HCT116 (cell line): Measurements from ENCODE around the gene UGP2. TPM values are rescaled to one million over a fixed set of nuclear protein-coding genes. Genes with fewer than 3 reads are reported as not detected.

Experiments
- ATAC-seq: fragments of 200-7000 bp; cut with Tn5 transposase; 2 replicates; pipeline ENCODE4 v1.9.1; 2020; ENCODE audit warnings: mild to moderate bottlenecking, moderate library complexity
- BruUV-seq: library from RNA; stranded (reverse); fragments of 400-500 nt; replicated peaks from 2 replicates; lab custom pipeline; 2021; lab: Mats Ljungman, UMichigan
- CTCF ChIA-PET: fragments of 300-600 bp; sonication (Branson Sonifier 250); formaldehyde crosslinking; loops from one replicate; lab custom pipeline; 2021; ENCODE audit warnings: antibody characterized with exemption; lab: Charles Lee
- POLR2A ChIA-PET: fragments of 300-600, 350-600 bp; sonication (Branson Sonifier 250); formaldehyde crosslinking; loops from one replicate; lab custom pipeline; 2021; ENCODE audit warnings: antibody characterized with exemption; lab: Charles Lee
- RAD21 ChIA-PET, 2 experiments: fragments of 300-600 bp; sonication (Branson Sonifier 250); formaldehyde crosslinking; loops; one replicate each; lab custom pipeline; 2023; ENCODE audit warnings: low total read pairs in 2 of 2; ENCODE audit not compliant: uncharacterized antibody in 2 of 2, unreplicated experiment in 2 of 2, low non-redundant PET in 1 of 2; lab: Charles Lee
- DNase-seq: peaks from one replicate; pipeline ENCODE4 v3.0.0-alpha.2; 2010; ENCODE audit warnings: low read depth, low spot score
- H2AFZ ChIP-seq: fragments of 200-600 bp; shearing (Covaris generic), sonication (generic); 2 replicates; pipeline ENCODE4 v1.6.1; 2017; ENCODE audit warnings: low read depth, mixed run types, mixed read lengths, antibody characterized with exemption, low read length; ENCODE audit not compliant: poor library complexity, severe bottlenecking
- H3K27ac ChIP-seq: 2 replicates; pipeline ENCODE4 v1.5.1; 2012; ENCODE audit warnings: low read depth, low read length
- H3K27me3 ChIP-seq: fragments of 200-600 bp; sonication (generic); 2 replicates; pipeline ENCODE4 v1.6.1; 2016; ENCODE audit warnings: mixed run types, low read length, mixed read lengths; ENCODE audit not compliant: insufficient read depth
- H3K36me3 ChIP-seq, 2 experiments: fragments of 200-500 bp in 1 of 2; fragments of 200-600 bp in 1 of 2; sonication (Bioruptor generic) in 1 of 2; sonication (generic) in 1 of 2; 2 replicates each; pipeline versions ENCODE4 v1.5.1 to v1.6.1; 2014 to 2016; ENCODE audit warnings: low read length in 2 of 2, inconsistent platforms in 1 of 2, mixed read lengths in 1 of 2, mixed run types in 1 of 2; ENCODE audit not compliant: insufficient read depth in 2 of 2, control insufficient read depth in 1 of 2
- H3K4me1 ChIP-seq, 2 experiments: fragments of 200-600 bp in 1 of 2; sonication (generic) in 1 of 2; 2 replicates each; pipeline versions ENCODE4 v1.5.1 to v1.6.1; 2012 to 2017; ENCODE audit warnings: low read length in 2 of 2, inconsistent platforms in 1 of 2, mild to moderate bottlenecking in 1 of 2, mixed read lengths in 1 of 2, mixed run types in 1 of 2, moderate library complexity in 1 of 2; ENCODE audit not compliant: insufficient read depth in 2 of 2, control insufficient read depth in 1 of 2
- H3K4me2 ChIP-seq: fragments of 200-600 bp; sonication (generic); 2 replicates; pipeline ENCODE4 v1.6.1; 2017; ENCODE audit warnings: mixed run types, low read length, mixed read lengths
- H3K4me3 ChIP-seq, 2 experiments: fragments of 200-600 bp in 1 of 2; sonication (generic) in 1 of 2; replicated peaks in 1 of 2; 2 replicates each; pipeline ENCODE4 v1.5.1; 2011 to 2016; ENCODE audit warnings: low read length in 2 of 2, control low read depth in 1 of 2, low read depth in 1 of 2, mild to moderate bottlenecking in 1 of 2, mixed read lengths in 1 of 2, mixed run types in 1 of 2
- H3K79me2 ChIP-seq: fragments of 200-600 bp; sonication (generic); 2 replicates; pipeline ENCODE4 v1.6.1; 2017; ENCODE audit warnings: mild to moderate bottlenecking, mixed run types, low read length, moderate library complexity, mixed read lengths; ENCODE audit not compliant: insufficient read depth
- H3K9ac ChIP-seq: fragments of 200-600 bp; sonication (generic); 2 replicates; pipeline ENCODE4 v1.6.1; 2016; ENCODE audit warnings: low read length, mixed read lengths
- H3K9me2 ChIP-seq: fragments of 200-600 bp; sonication (generic), shearing (Covaris generic); 2 replicates; pipeline ENCODE4 v1.6.1; 2017; ENCODE audit warnings: mixed run types, mild to moderate bottlenecking, moderate library complexity; ENCODE audit not compliant: insufficient read depth
- H3K9me3 ChIP-seq, 2 experiments: fragments of 200-500 bp in 1 of 2; fragments of 200-600 bp in 1 of 2; sonication (Bioruptor generic) in 1 of 2; sonication (generic) in 1 of 2; 2 replicates each; pipeline ENCODE4 v1.6.1; 2014 to 2017; ENCODE audit warnings: low read length in 2 of 2, mixed read lengths in 2 of 2, inconsistent platforms in 1 of 2, low read depth in 1 of 2, mild to moderate bottlenecking in 1 of 2, mixed run types in 1 of 2, moderate library complexity in 1 of 2; ENCODE audit not compliant: control insufficient read depth in 1 of 2, insufficient read depth in 1 of 2
- H4K20me1 ChIP-seq: fragments of 200-600 bp; sonication (generic), shearing (Covaris generic); 2 replicates; pipeline ENCODE4 v1.6.1; 2017; ENCODE audit warnings: mixed run types, mild to moderate bottlenecking, moderate library complexity; ENCODE audit not compliant: insufficient read depth
- CBX3 ChIP-seq: IDR thresholded peaks from 2 replicates; pipeline ENCODE4 v1.6.1; 2012; ENCODE audit warnings: low read depth
- CEBPB ChIP-seq: IDR thresholded peaks from 2 replicates; pipeline ENCODE4 v1.6.1; 2012; ENCODE audit warnings: low read depth
- CTCF ChIP-seq, 3 experiments: fragments of 200-600 bp in 1 of 3; sonication (generic) in 1 of 3; IDR thresholded peaks in 2 of 3; conservative IDR thresholded peaks in 1 of 3; 2 replicates each; pipeline ENCODE4 v1.5.1; 2012 to 2017; ENCODE audit warnings: low read depth in 2 of 3, low read length in 2 of 3, antibody characterized with exemption in 1 of 3, borderline replicate concordance in 1 of 3, control low read depth in 1 of 3, mild to moderate bottlenecking in 1 of 3, mixed read lengths in 1 of 3, mixed run types in 1 of 3, moderate library complexity in 1 of 3; ENCODE audit not compliant: insufficient read depth in 1 of 3
- EGR1 ChIP-seq: IDR thresholded peaks from 2 replicates; pipeline ENCODE4 v1.6.1; 2012; ENCODE audit warnings: low read depth
- EZH2 ChIP-seq: fragments of 200-600 bp; sonication (generic); IDR thresholded peaks from 2 replicates; pipeline ENCODE4 v1.6.1; 2017; ENCODE audit warnings: antibody characterized with exemption, mixed run types
- FOSL1 ChIP-seq: IDR thresholded peaks from 2 replicates; pipeline ENCODE4 v1.6.1; 2012; ENCODE audit warnings: low read depth
- JUND ChIP-seq: IDR thresholded peaks from 2 replicates; pipeline ENCODE4 v1.6.1; 2012
- POLR2AphosphoS5 ChIP-seq: IDR thresholded peaks from 2 replicates; pipeline ENCODE4 v1.6.1; 2011; ENCODE audit warnings: mild to moderate bottlenecking, low read depth, low read length, moderate library complexity
- RAD21 ChIP-seq: IDR thresholded peaks from 2 replicates; pipeline ENCODE4 v1.6.1; 2012; ENCODE audit warnings: low read depth, mild to moderate bottlenecking
- REST ChIP-seq: IDR thresholded peaks from 2 replicates; pipeline ENCODE4 v1.6.1; 2012; ENCODE audit warnings: low read depth
- SP1 ChIP-seq: IDR thresholded peaks from 2 replicates; pipeline ENCODE4 v1.6.1; 2012; ENCODE audit warnings: low read depth
- ZBTB33 ChIP-seq: IDR thresholded peaks from 2 replicates; pipeline ENCODE4 v1.6.1; 2011; ENCODE audit warnings: mild to moderate bottlenecking, low read length, moderate library complexity; ENCODE audit not compliant: insufficient replicate concordance; ENCODE audit errors: extremely low read depth
- ZNF274 ChIP-seq: fragments of 200-500 bp; sonication (Bioruptor generic); IDR thresholded peaks from 2 replicates; pipeline ENCODE4 v1.6.1; 2014; ENCODE audit warnings: mild to moderate bottlenecking, low read depth, low read length, inconsistent platforms
- intact Hi-C: fragments of 100-400 bp; cut with micrococcal nuclease; formaldehyde crosslinking; loops from 2 replicates; pipeline ENCODE4 v1.10.0; 2022
- total RNA-seq: library from RNA; stranded (reverse); gene quantifications from one replicate; pipeline ENCODE4 v1.2.1, GENCODE V29; 2021; ENCODE audit not compliant: unreplicated experiment

UGP2 gene
- total RNA-seq, 1 experiment from 2014 or later = 57.1 TPM

GRCh38 chr2:63865159-63865799 lies 23.6 kb downstream of the UGP2 start (continued):
- TF ChIP-seq CTCF (IDR thresholded peaks at IDR 0.05 in 2 of 3, conservative IDR thresholded peaks at IDR 0.05 in 1 of 3; ENCODE audit: borderline replicate concordance in 1 of 3, insufficient read depth in 1 of 3, low read depth in 2 of 3, low read length in 2 of 3) = no peak
- no peak for TF ChIP-seq ZBTB33
- TF ChIP-seq JUND = no peak
- no peak for TF ChIP-seq POLR2AphosphoS5
- TF ChIP-seq CBX3 = no peak
- no peak for TF ChIP-seq ZNF274
- TF ChIP-seq, all 23 proteins: peak for 0

DNA sequence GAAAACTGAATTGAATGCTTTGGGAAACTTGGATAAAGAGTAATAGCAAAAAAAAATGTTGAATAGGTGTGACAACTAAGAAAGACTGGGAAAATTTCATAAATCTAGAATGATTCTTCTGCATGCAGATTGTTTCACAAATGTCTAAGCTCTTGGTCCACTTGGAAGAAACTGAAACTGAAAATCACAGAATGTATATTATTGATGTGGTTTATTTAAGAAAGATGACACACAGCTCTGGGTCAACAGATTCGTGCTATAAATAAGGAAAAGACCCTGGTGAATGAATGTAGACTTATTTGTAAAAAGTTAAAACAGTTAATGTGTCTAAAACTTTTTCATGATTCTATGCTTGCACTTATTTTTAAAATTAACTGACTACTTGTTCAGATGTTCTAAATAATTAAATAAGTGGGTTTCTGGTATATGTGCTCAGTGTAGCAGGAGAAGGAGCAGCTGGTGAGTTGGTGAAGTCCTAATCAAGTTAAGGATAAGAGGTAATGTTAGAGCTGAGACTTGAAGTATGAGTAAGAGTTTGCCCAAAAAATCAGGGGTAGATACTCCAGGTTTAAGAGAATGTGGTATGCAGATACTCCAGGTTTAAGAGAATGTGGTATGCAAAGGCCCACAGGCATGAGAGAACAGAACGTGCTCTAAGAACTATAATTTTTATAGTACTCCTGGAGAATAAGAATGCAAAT lies 24.5 kb downstream of the UGP2 start:
- H4K20me1 ChIP-seq = no peaks in the 10 kb centered on the region
- H3K27me3 ChIP-seq = no peaks in the 10 kb centered on the region
- ChIA-PET RAD21 (no interaction called here), POLR2A (no interaction called here), CTCF (no interaction called here)
- H2AFZ ChIP-seq = no peak overlapping the region
- intact Hi-C loops = no loop called here
- H3K27ac ChIP-seq = no peak overlapping the region
- no peak overlapping the region for H3K4me2 ChIP-seq
- no peak for ATAC-seq
- no TSS peak for BruUV-seq
- no peaks in the 10 kb centered on the region for H3K9me2 ChIP-seq
- no peaks in the 10 kb centered on the region for H3K79me2 ChIP-seq
- H3K4me3 ChIP-seq = no peak overlapping the region
- no peaks in the 10 kb centered on the region for H3K36me3 ChIP-seq
- no peak overlapping the region for H3K9ac ChIP-seq
- no peaks in the 10 kb centered on the region for H3K9me3 ChIP-seq
- DNase-seq = no peak
- H3K4me1 ChIP-seq = peaks cover 22 to 34% of the 10 kb centered on the region in 2 experiments
- TF ChIP-seq RAD21 (no peak), EZH2 (no peak), CBX3 (no peak), ZBTB33 (no peak), EGR1 (no peak), POLR2AphosphoS5 (no peak), ZNF274 (no peak), CEBPB (no peak), REST (no peak), SP1 (no peak), FOSL1 (no peak)
